ENCODE results near the gene PLEKHB2. TPM values are rescaled to one million over a fixed set of nuclear protein-coding genes. Genes with fewer than 3 reads are reported as not detected.

PLEKHB2 gene
- total and polyA plus RNA-seq, 2 of the 8 experiments (the other 6 are each of a cell fraction or from before 2014, with no cell fraction given) = 42.4 to 54.8 TPM

DNA sequence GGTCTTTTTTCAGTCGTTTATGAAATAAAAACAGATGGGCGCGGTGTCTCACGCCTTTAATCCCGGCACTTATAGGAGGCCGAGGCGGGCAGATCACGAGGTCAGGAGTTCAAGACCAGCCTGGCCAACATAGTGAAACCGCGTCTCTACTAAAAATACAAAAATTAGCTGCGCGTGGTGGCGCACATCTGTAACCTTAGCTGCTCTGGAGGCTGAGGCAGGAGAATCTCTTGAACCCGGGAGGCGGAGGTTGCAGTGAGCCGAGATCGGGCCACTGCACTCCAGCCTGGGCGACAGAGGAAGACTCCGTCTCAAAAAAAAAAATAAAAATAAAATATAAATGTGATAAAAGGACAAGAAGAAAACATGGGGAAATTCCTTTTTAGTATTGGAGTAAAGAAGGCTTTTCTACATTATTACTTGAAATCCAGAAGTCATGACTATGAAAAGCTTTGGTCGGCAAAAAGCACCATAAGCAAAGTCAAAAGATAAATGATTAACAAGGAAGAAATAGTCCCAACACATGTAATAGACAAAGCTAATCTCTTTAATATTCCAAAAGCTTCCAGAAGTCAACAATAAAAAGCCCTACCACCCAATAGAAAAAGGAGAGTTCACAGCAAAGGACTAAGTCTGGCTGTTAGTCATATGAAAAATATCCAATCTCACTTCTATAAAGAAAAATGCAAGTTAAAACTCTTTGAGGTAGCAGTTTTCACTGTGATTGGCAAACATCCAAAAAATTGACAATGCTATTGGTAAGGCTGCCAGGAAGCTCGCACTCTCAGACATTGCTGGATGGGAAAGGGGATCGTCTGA is 10.5 kb upstream of the PLEKHB2 start:
- Histone ChIP-seq H4K20me1 (replicated peaks in 1 of 2; ENCODE audit: control insufficient read depth in 1 of 2, insufficient read depth in 2 of 2, low read length in 2 of 2) (peaks cover 0 to 2% of the 10 kb centered on the region in 2 experiments), H4K91ac (replicated peaks; ENCODE audit: insufficient read length, low read length) (no peak overlapping the region), H3K79me1 (ENCODE audit: low read depth, low read length) (no peaks in the 10 kb centered on the region), H2AK5ac (ENCODE audit: low read depth, low read length) (no peak overlapping the region), H3K27ac (ENCODE audit: low read depth, low read length) (no peak overlapping the region), H2BK5ac (ENCODE audit: low read depth, low read length) (no peak overlapping the region), H3K56ac (replicated peaks; ENCODE audit: insufficient read length, low read depth, low read length) (no peak overlapping the region), H3K4me3 (ENCODE audit: extremely low read depth in 1 of 4, insufficient read depth in 2 of 4, low read depth in 3 of 4, low read length in 4 of 4) (peak overlapping the region in 2 of 4 experiments; percentile 79 to 94; a peak in 3 of 8 replicates), H3K4me2 (ENCODE audit: insufficient read depth in 1 of 2, low read depth in 2 of 2, low read length in 2 of 2) (peak overlapping the region in 1 of 2 experiments; percentile 48; a peak in 1 of 4 replicates), H3K79me2 (ENCODE audit: control insufficient read depth in 1 of 2, insufficient read depth in 2 of 2, low read length in 2 of 2) (peaks cover 21 to 30% of the 10 kb centered on the region in 2 experiments), H3K27me3 (replicated peaks in 1 of 4; ENCODE audit: control insufficient read depth in 3 of 4, extremely low read depth in 1 of 4, insufficient read depth in 3 of 4, low read length in 3 of 4) (no peaks in the 10 kb centered on the region), H2BK120ac (replicated peaks; ENCODE audit: low read depth, low read length) (no peak overlapping the region), H2BK20ac (ENCODE audit: low read length) (no peak overlapping the region), H2AFZ (ENCODE audit: low read length) (no peak overlapping the region), H3K36me3 (ENCODE audit: control insufficient read depth in 2 of 4, insufficient read depth in 4 of 4, low read length in 3 of 4) (peaks cover 0 to 7% (median 0%) of the 10 kb centered on the region in 4 experiments; a peak in 2 of 8 replicates), H4K8ac (ENCODE audit: extremely low read depth, insufficient read depth, low read length) (no peak overlapping the region), H3K23ac (ENCODE audit: insufficient read length) (no peak overlapping the region), H3K14ac (ENCODE audit: insufficient read length) (no peak overlapping the region), H2BK12ac (ENCODE audit: low read depth, low read length) (no peak overlapping the region), H3K18ac (ENCODE audit: extremely low read depth, low read length) (no peak overlapping the region), H2BK15ac (ENCODE audit: low read length) (no peak overlapping the region), H3K4me1 (replicated peaks in 1 of 4; ENCODE audit: control insufficient read depth in 3 of 4, insufficient read depth in 4 of 4, low read length in 3 of 4) (no peaks in the 10 kb centered on the region), H3K23me2 (ENCODE audit: low read depth, low read length) (no peaks in the 10 kb centered on the region), H3K4ac (replicated peaks; ENCODE audit: insufficient read length, low read depth, low read length) (no peak overlapping the region), H3K9me3 (ENCODE audit: insufficient read depth in 2 of 2, low read depth in 1 of 2, low read length in 1 of 2) (no peaks in the 10 kb centered on the region), H3K9ac (replicated peaks in 1 of 4; ENCODE audit: extremely low read depth in 1 of 4, low read depth in 3 of 4, low read length in 3 of 4) (no peak overlapping the region; a peak in 1 of 7 replicates), H4K5ac (ENCODE audit: insufficient read length, low read depth, low read length) (no peak overlapping the region)
- CTCF ChIA-PET (ENCODE audit: partially characterized antibody) = interaction anchor here (1.5 kb wide), 1 partner anchor 9 kb away, joined by 6 read pairs; no protein-coding TSS in a partner anchor
- WGBS, 2 experiments (ENCODE audit: extremely low coverage in 1 of 2, insufficient coverage in 1 of 2, insufficient read length in 1 of 2, insufficient replicate concordance in 2 of 2, low coverage in 1 of 2, low lambda C conversion rate in 2 of 2, missing lambda C conversion rate in 1 of 2) = 88% methylated on average over 22 of the region's 22 CpGs; no CpG with 5 or more reads in 1 of the 2 experiments
- POLR2A ChIA-PET (ENCODE audit: partially characterized antibody) = interaction anchor here (0.9 to 3.9 kb wide), 3 partner anchors 11 to 26 kb away, joined by 4 to 60 read pairs (median 5); partner anchors contain the start of gene PLEKHB2
- FAIRE-seq = no peak
- DNase-seq (ENCODE audit: low read depth in 1 of 2, low spot score in 2 of 2) = no peak
- no peak for TF ChIP-seq KDM4A (IDR thresholded peaks at IDR 0.05; ENCODE audit: low read depth, low read length, severe bottlenecking)
- no peak for TF ChIP-seq ASH2L (IDR thresholded peaks at IDR 0.05; ENCODE audit: low read length)
- no peak for TF ChIP-seq BACH1 (IDR thresholded peaks at IDR 0.05; ENCODE audit: low read length)
- TF ChIP-seq POU5F1 (IDR thresholded peaks at IDR 0.05; ENCODE audit: low read depth, low read length) = no peak
- TF ChIP-seq PHF8 (conservative IDR thresholded peaks at IDR 0.05; ENCODE audit: low read depth, low read length) = no peak
- no peak for TF ChIP-seq TAF7 (optimal IDR thresholded peaks at IDR 0.05; ENCODE audit: borderline replicate concordance, low read depth, low read length)
- TF ChIP-seq YY1 (IDR thresholded peaks at IDR 0.05; ENCODE audit: low read depth, low read length) = no peak
- no peak for TF ChIP-seq KDM5A (IDR thresholded peaks at IDR 0.05; ENCODE audit: low read length)
- TF ChIP-seq ZNF274 (IDR thresholded peaks at IDR 0.05; ENCODE audit: borderline replicate concordance, extremely low read depth, low read length) = no peak
